Gastroesophageal sphincter (tissue), 3 donors: ENCODE measurements around the gene XYLT1.

Source experiments
- EP300 ChIP-seq: sonication (generic); formaldehyde crosslinking; IDR thresholded peaks from one replicate; pipeline ENCODE4 v1.6.1; 2017; ENCODE audit warnings: antibody characterized with exemption, mild to moderate bottlenecking
- POLR2A ChIP-seq, 2 donors: fragments of 450-650 bp; IDR thresholded peaks; one replicate each; pipeline ENCODE4 v1.6.1; 2017; ENCODE audit warnings: antibody characterized with exemption in 2 of 2, mild to moderate bottlenecking in 2 of 2, moderate library complexity in 1 of 2
- POLR2AphosphoS5 ChIP-seq: sonication (generic); formaldehyde crosslinking; IDR thresholded peaks from one replicate; pipeline ENCODE4 v1.6.1; 2017; ENCODE audit warnings: antibody characterized with exemption
- TF ChIP-seq, protein P1 (sequence below), 4 experiments: fragments of 200-600 bp in 2 of 4; fragments of 450-650 bp in 2 of 4; sonication (generic) in 1 of 4; IDR thresholded peaks; one replicate each; pipeline ENCODE4 v1.5.1; 2017 to 2019; ENCODE audit warnings: antibody characterized with exemption in 4 of 4, mild to moderate bottlenecking in 2 of 4, moderate library complexity in 2 of 4

DNA sequence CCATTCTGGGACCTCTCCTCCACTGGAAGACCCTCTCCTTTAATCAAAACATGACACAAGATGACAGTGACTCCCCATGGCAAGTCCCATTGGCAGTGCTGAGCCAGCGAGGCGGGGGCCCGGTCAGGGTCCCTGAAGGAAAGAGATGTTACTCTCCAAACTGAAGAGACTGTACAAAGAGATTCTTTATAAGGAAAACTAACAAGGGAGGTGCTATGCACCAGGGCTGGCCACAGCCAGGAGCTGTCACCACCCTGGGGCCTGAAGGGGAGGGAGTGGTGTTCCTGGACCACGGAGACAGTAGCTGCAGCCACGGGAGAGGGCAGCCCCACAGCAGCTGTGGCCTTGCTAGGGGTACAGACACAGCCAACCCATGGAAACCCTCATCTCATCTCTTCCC lies 123.1 kb downstream of the XYLT1 start:
- TF ChIP-seq, protein P1, sequence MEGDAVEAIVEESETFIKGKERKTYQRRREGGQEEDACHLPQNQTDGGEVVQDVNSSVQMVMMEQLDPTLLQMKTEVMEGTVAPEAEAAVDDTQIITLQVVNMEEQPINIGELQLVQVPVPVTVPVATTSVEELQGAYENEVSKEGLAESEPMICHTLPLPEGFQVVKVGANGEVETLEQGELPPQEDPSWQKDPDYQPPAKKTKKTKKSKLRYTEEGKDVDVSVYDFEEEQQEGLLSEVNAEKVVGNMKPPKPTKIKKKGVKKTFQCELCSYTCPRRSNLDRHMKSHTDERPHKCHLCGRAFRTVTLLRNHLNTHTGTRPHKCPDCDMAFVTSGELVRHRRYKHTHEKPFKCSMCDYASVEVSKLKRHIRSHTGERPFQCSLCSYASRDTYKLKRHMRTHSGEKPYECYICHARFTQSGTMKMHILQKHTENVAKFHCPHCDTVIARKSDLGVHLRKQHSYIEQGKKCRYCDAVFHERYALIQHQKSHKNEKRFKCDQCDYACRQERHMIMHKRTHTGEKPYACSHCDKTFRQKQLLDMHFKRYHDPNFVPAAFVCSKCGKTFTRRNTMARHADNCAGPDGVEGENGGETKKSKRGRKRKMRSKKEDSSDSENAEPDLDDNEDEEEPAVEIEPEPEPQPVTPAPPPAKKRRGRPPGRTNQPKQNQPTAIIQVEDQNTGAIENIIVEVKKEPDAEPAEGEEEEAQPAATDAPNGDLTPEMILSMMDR (IDR thresholded peaks at IDR 0.05) = no peak
- TF ChIP-seq EP300 (no peak), POLR2A (IDR thresholded peaks at IDR 0.05) (no peak), POLR2AphosphoS5 (no peak)
